GM23338 (cell line): ENCODE results near the gene ITIH6. TPM values are rescaled to one million over a fixed set of nuclear protein-coding genes. Genes with fewer than 3 reads are reported as not detected.
A peak's percentile ranks its signal among the peaks of the same experiment; 100 is the strongest.

Experiments
- ATAC-seq: fragments of 200-7000 bp; cut with Tn5 transposase; 3 replicates; pipeline ENCODE4 v1.9.1; 2020
- DNase-seq: peaks from one replicate; pipeline ENCODE4 v3.0.0-alpha.2; 2015; ENCODE audit warnings: low spot score
- H2AFZ ChIP-seq: fragments of 200-600 bp; sonication (generic); 2 replicates; pipeline ENCODE4 v1.8.0; 2016; ENCODE audit warnings: antibody characterized with exemption, mild to moderate bottlenecking, moderate library complexity
- H3F3A ChIP-seq: fragments of 200-600 bp; sonication (generic); replicated peaks from 2 replicates; pipeline ENCODE4 v1.8.0; 2017; ENCODE audit warnings: antibody characterized with exemption, mixed run types, low read depth
- H3K27ac ChIP-seq: fragments of 200-600 bp; sonication (generic); 2 replicates; pipeline ENCODE4 v1.6.1; 2016; ENCODE audit warnings: low read depth
- H3K27me3 ChIP-seq: fragments of 200-600 bp; sonication (generic); 2 replicates; pipeline ENCODE4 v1.8.0; 2016; ENCODE audit warnings: mild to moderate bottlenecking, mixed run types, moderate library complexity; ENCODE audit not compliant: insufficient read depth
- H3K36me3 ChIP-seq: fragments of 200-600 bp; sonication (generic); 2 replicates; pipeline ENCODE4 v1.8.0; 2016; ENCODE audit warnings: mild to moderate bottlenecking; ENCODE audit not compliant: insufficient read depth
- H3K4me1 ChIP-seq: fragments of 200-600 bp; sonication (generic); 2 replicates; pipeline ENCODE4 v1.8.0; 2016; ENCODE audit warnings: mild to moderate bottlenecking, moderate library complexity; ENCODE audit not compliant: insufficient read depth
- H3K4me2 ChIP-seq: fragments of 200-600 bp; sonication (generic); 2 replicates; pipeline ENCODE4 v1.7.1; 2017; ENCODE audit warnings: mixed run types
- H3K4me3 ChIP-seq: fragments of 200-600 bp; sonication (generic); 2 replicates; pipeline ENCODE4 v1.6.1; 2016; ENCODE audit warnings: mixed run types
- H3K79me2 ChIP-seq: fragments of 200-600 bp; sonication (generic); replicated peaks from 2 replicates; pipeline ENCODE4 v1.8.0; 2017; ENCODE audit warnings: mild to moderate bottlenecking; ENCODE audit not compliant: insufficient read depth
- H3K9me2 ChIP-seq: fragments of 200-600 bp; sonication (generic); 2 replicates; pipeline ENCODE4 v1.8.0; 2017; ENCODE audit not compliant: insufficient read depth
- H4K20me1 ChIP-seq: fragments of 200-600 bp; sonication (generic); replicated peaks from 2 replicates; pipeline ENCODE4 v1.8.0; 2017; ENCODE audit warnings: mild to moderate bottlenecking; ENCODE audit not compliant: insufficient read depth
- H3K27ac Mint-ChIP-seq: 2 replicates; pipeline ENCODE4 v1.8.0; 2020; ENCODE audit warnings: inconsistent platforms, mild to moderate bottlenecking, moderate library complexity, mixed read lengths
- H3K27me3 Mint-ChIP-seq: 3 replicates; pipeline ENCODE4 v1.8.0; 2022; ENCODE audit warnings: low read depth, mild to moderate bottlenecking, moderate library complexity, mixed read lengths, inconsistent platforms; ENCODE audit not compliant: insufficient read depth, poor library complexity
- H3K36me3 Mint-ChIP-seq: 3 replicates; pipeline ENCODE4 v1.8.0; 2021; ENCODE audit warnings: low read depth, mild to moderate bottlenecking, inconsistent platforms, moderate library complexity, mixed read lengths
- H3K4me1 Mint-ChIP-seq: 3 replicates; pipeline ENCODE4 v1.8.0; 2020; ENCODE audit warnings: mild to moderate bottlenecking, inconsistent platforms, mixed read lengths
- H3K4me3 Mint-ChIP-seq: 3 replicates; pipeline ENCODE4 v1.8.0; 2021; ENCODE audit warnings: moderate library complexity, mild to moderate bottlenecking, inconsistent platforms, mixed read lengths
- H3K9me3 Mint-ChIP-seq: 3 replicates; pipeline ENCODE4 v1.8.0; 2020; ENCODE audit warnings: moderate library complexity, mild to moderate bottlenecking, inconsistent platforms, mixed read lengths
- NANOG ChIP-seq: IDR thresholded peaks from 2 replicates; pipeline ENCODE4 v1.6.1; 2016; ENCODE audit warnings: antibody characterized with exemption, borderline replicate concordance
- POLR2AphosphoS5 ChIP-seq: IDR thresholded peaks from 2 replicates; pipeline ENCODE4 v1.6.1; 2016; ENCODE audit warnings: antibody characterized with exemption, low read depth
- STAT1 ChIP-seq: IDR thresholded peaks from one replicate; pipeline ENCODE4 v1.6.1; 2016; ENCODE audit warnings: antibody characterized with exemption; ENCODE audit not compliant: unreplicated experiment
- ZNF114 ChIP-seq: fragments of 250-450 bp; sonication (Bioruptor Pico); IDR thresholded peaks from 2 replicates; pipeline ENCODE4 v1.5.0; 2020; ENCODE audit warnings: mild to moderate bottlenecking, moderate library complexity
- polyA plus RNA-seq: library from polyadenylated mRNA; unstranded; fragments of >200 nt; fragmentation: Nextera tagmentation; extraction: Ambion mirVana; gene quantifications from 2 replicates; pipeline ENCODE4 v1.2.1, GENCODE V29; 2016
- total RNA-seq: library from RNA; depleted of rRNA; stranded (reverse); fragments of >200 nt; shearing (Covaris generic); gene quantifications from 2 replicates; pipeline ENCODE4 v1.2.3, GENCODE V29; 2014
- TF ChIP-seq, protein P1 (sequence below): fragments of 250-450 bp; sonication (Bioruptor Pico); IDR thresholded peaks from 2 replicates; pipeline ENCODE4 v1.5.0; 2020; ENCODE audit warnings: mild to moderate bottlenecking, moderate library complexity
- TF ChIP-seq, protein P2 (sequence below): IDR thresholded peaks from one replicate; pipeline ENCODE4 v1.6.1; 2018; ENCODE audit warnings: antibody characterized with exemption; ENCODE audit not compliant: unreplicated experiment

ITIH6 gene
- total and polyA plus RNA-seq, 2 experiments from 2014 or later: not detected

DNA sequence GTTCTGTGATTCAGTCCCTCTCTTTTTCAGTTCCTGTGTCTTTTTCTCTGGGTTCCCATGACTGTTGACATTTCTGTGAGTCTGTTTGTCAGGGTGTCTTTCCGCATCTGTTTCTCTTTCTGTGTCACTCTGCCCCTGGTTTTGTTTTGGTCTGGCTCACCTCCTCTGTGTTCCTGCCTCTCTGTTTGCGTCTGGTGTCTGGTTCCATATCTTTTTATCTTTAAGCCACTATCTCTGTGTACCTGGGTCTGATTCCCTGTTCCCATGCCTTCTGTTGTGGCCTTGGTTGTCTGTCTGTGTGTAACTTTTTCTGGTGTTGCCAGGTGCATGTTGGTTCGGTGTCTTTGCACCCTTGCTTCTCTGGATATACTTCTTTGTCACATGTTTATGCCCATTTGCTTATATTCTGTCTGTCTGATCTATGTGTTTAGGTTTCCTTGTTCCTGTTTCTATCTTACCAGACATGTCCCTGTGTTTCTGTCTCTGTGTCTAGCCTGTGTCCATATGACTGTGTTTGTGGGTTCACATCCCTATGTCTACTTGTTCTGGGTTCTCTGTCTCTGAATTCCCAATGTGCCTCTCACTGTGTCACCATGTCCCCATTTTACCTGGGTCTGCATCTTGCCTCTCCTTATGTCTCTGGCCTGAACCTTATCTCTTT, 50.2 kb downstream of the ITIH6 start (continued):
- TF ChIP-seq, protein P1, sequence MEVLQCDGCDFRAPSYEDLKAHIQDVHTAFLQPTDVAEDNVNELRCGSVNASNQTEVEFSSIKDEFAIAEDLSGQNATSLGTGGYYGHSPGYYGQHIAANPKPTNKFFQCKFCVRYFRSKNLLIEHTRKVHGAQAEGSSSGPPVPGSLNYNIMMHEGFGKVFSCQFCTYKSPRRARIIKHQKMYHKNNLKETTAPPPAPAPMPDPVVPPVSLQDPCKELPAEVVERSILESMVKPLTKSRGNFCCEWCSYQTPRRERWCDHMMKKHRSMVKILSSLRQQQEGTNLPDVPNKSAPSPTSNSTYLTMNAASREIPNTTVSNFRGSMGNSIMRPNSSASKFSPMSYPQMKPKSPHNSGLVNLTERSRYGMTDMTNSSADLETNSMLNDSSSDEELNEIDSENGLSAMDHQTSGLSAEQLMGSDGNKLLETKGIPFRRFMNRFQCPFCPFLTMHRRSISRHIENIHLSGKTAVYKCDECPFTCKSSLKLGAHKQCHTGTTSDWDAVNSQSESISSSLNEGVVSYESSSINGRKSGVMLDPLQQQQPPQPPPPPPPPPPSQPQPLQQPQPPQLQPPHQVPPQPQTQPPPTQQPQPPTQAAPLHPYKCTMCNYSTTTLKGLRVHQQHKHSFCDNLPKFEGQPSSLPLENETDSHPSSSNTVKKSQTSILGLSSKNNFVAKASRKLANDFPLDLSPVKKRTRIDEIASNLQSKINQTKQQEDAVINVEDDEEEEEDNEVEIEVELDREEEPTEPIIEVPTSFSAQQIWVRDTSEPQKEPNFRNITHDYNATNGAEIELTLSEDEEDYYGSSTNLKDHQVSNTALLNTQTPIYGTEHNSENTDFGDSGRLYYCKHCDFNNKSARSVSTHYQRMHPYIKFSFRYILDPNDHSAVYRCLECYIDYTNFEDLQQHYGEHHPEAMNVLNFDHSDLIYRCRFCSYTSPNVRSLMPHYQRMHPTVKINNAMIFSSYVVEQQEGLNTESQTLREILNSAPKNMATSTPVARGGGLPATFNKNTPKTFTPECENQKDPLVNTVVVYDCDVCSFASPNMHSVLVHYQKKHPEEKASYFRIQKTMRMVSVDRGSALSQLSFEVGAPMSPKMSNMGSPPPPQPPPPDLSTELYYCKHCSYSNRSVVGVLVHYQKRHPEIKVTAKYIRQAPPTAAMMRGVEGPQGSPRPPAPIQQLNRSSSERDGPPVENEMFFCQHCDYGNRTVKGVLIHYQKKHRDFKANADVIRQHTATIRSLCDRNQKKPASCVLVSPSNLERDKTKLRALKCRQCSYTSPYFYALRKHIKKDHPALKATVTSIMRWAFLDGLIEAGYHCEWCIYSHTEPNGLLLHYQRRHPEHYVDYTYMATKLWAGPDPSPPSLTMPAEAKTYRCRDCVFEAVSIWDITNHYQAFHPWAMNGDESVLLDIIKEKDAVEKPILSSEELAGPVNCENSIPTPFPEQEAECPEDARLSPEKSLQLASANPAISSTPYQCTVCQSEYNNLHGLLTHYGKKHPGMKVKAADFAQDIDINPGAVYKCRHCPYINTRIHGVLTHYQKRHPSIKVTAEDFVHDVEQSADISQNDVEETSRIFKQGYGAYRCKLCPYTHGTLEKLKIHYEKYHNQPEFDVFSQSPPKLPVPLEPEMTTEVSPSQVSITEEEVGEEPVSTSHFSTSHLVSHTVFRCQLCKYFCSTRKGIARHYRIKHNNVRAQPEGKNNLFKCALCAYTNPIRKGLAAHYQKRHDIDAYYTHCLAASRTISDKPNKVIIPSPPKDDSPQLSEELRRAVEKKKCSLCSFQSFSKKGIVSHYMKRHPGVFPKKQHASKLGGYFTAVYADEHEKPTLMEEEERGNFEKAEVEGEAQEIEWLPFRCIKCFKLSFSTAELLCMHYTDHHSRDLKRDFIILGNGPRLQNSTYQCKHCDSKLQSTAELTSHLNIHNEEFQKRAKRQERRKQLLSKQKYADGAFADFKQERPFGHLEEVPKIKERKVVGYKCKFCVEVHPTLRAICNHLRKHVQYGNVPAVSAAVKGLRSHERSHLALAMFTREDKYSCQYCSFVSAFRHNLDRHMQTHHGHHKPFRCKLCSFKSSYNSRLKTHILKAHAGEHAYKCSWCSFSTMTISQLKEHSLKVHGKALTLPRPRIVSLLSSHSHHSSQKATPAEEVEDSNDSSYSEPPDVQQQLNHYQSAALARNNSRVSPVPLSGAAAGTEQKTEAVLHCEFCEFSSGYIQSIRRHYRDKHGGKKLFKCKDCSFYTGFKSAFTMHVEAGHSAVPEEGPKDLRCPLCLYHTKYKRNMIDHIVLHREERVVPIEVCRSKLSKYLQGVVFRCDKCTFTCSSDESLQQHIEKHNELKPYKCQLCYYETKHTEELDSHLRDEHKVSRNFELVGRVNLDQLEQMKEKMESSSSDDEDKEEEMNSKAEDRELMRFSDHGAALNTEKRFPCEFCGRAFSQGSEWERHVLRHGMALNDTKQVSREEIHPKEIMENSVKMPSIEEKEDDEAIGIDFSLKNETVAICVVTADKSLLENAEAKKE (CRISPR knock-in tag): no peak

DNA sequence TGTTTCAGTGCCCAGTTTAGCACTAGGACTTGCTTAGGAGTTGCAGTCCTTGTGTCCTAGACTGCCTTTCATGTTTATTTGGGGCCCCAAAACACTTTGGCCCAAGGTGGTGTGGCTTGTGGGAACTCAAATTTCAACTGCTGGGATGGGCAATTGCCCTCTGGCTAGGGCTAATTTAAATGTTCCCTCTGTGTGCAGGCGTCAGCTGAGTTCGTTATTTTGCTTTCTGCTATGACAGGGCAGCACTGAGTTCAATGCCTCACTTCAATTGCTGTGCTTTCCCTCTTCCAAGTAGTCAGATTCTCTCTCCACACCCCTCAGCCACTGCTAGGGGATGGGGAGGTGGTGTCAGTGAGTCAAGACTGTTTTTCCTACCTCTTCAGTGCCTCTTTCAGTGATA, 51.1 kb downstream of the ITIH6 start:
- Mint-ChIP-seq H3K27me3 (no peaks in the 10 kb centered on the region), H3K4me3 (no peak overlapping the region), H3K4me1 (no peaks in the 10 kb centered on the region; the same call in 2 of the 3 replicates), H3K9me3 (no peaks in the 10 kb centered on the region), H3K36me3 (no peaks in the 10 kb centered on the region), H3K27ac (no peak overlapping the region)
- TF ChIP-seq POLR2AphosphoS5: no peak
- TF ChIP-seq NANOG: no peak
- no peaks in the 10 kb centered on the region for H4K20me1 ChIP-seq
- no peak overlapping the region for H3K4me3 ChIP-seq
- DNase-seq (no peak), ATAC-seq (no peak)
- no peaks in the 10 kb centered on the region for H3K4me1 ChIP-seq
- no peaks in the 10 kb centered on the region for H3F3A ChIP-seq
- H3K27me3 ChIP-seq: no peaks in the 10 kb centered on the region
- peak overlapping the region; percentile 14; the same call in 1 of the 2 replicates for H2AFZ ChIP-seq
- no peaks in the 10 kb centered on the region for H3K79me2 ChIP-seq
- no peak overlapping the region for H3K27ac ChIP-seq
- H3K4me2 ChIP-seq: no peak overlapping the region
- H3K36me3 ChIP-seq: no peaks in the 10 kb centered on the region
- no peaks in the 10 kb centered on the region for H3K9me2 ChIP-seq

DNA sequence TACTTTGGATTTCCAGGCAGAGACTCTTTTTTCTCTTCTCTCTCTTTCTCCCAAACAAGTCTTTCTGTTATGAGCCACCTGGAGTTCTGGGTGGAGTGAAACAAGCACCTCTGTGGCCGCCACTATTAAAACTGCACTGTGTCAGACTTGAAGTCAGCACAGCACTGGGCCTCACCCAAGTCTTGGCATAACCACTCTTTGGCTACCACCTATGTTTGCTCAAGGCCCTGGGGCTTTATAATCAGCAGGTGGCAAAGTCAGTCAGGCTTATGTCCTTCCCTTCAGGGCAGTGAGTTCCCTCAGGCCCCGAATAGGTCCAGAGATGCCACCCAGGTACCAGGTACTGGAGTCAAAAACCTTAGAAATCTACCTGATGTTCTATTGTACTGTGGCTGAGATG, 52.4 kb downstream of the ITIH6 start:
- no peak overlapping the region for H3K4me3 ChIP-seq
- no peaks in the 10 kb centered on the region for H3K36me3 ChIP-seq
- no peak overlapping the region for H2AFZ ChIP-seq
- H3K27ac ChIP-seq: no peak overlapping the region
- H3K9me2 ChIP-seq: no peaks in the 10 kb centered on the region
- Mint-ChIP-seq H3K4me1 (no peaks in the 10 kb centered on the region; the same call in 2 of the 3 replicates), H3K27ac (no peak overlapping the region), H3K4me3 (no peak overlapping the region), H3K9me3 (no peaks in the 10 kb centered on the region), H3K27me3 (no peaks in the 10 kb centered on the region), H3K36me3 (no peaks in the 10 kb centered on the region)
- ATAC-seq (no peak), DNase-seq (no peak)
- no peaks in the 10 kb centered on the region for H3K4me1 ChIP-seq
- H3K27me3 ChIP-seq: no peaks in the 10 kb centered on the region
- no peaks in the 10 kb centered on the region for H3F3A ChIP-seq
- H3K4me2 ChIP-seq: no peak overlapping the region
- no peaks in the 10 kb centered on the region for H4K20me1 ChIP-seq
- H3K79me2 ChIP-seq: no peaks in the 10 kb centered on the region
- TF ChIP-seq NANOG (no peak), ZNF114 (CRISPR knock-in tag) (no peak), STAT1 (no peak)
- TF ChIP-seq, protein P2, sequence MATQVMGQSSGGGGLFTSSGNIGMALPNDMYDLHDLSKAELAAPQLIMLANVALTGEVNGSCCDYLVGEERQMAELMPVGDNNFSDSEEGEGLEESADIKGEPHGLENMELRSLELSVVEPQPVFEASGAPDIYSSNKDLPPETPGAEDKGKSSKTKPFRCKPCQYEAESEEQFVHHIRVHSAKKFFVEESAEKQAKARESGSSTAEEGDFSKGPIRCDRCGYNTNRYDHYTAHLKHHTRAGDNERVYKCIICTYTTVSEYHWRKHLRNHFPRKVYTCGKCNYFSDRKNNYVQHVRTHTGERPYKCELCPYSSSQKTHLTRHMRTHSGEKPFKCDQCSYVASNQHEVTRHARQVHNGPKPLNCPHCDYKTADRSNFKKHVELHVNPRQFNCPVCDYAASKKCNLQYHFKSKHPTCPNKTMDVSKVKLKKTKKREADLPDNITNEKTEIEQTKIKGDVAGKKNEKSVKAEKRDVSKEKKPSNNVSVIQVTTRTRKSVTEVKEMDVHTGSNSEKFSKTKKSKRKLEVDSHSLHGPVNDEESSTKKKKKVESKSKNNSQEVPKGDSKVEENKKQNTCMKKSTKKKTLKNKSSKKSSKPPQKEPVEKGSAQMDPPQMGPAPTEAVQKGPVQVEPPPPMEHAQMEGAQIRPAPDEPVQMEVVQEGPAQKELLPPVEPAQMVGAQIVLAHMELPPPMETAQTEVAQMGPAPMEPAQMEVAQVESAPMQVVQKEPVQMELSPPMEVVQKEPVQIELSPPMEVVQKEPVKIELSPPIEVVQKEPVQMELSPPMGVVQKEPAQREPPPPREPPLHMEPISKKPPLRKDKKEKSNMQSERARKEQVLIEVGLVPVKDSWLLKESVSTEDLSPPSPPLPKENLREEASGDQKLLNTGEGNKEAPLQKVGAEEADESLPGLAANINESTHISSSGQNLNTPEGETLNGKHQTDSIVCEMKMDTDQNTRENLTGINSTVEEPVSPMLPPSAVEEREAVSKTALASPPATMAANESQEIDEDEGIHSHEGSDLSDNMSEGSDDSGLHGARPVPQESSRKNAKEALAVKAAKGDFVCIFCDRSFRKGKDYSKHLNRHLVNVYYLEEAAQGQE: no peak
